ENCODE data around the gene GABRR2.

The GABRR2 gene

DNA sequence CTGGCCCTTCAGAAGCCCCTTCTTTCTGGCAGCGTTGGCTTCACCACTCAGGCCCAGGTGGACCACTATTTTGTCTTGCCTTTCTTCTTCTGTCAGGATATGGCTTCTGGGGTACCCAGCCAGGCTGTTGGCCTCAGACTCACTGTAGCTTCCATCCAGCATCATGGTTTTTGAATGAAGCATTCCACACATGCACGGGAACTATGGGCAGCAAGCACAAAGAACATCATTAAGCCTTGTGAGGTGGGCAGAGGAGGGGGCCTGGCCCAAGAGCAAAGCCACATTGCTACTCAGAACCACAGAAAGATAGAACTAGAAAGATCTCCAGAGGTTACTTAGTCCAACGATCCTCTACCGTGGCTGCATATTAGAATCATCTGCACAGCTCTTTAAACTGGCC, 57.3 kb downstream of the GABRR2 start:
- H3K79me2 ChIP-seq (ENCODE audit: insufficient read depth, low read length) = no peaks in the 10 kb centered on the region
- no peaks in the 10 kb centered on the region for H3K9me2 ChIP-seq (replicated peaks; ENCODE audit: insufficient read depth, low read length)
- H3F3A ChIP-seq (ENCODE audit: insufficient read depth) = no peaks in the 10 kb centered on the region
- H3K9me3 ChIP-seq (ENCODE audit: insufficient read depth, low read length) = no peaks in the 10 kb centered on the region
- H3K27me3 ChIP-seq (ENCODE audit: low read length) = no peaks in the 10 kb centered on the region
- H3K4me2 ChIP-seq (ENCODE audit: low read depth, low read length, poor library complexity, severe bottlenecking) = no peak overlapping the region
- H3K4me3 ChIP-seq (ENCODE audit: insufficient read depth, low read length, poor library complexity, severe bottlenecking) = no peak overlapping the region
- H3K9ac ChIP-seq (ENCODE audit: low read length) = no peak overlapping the region
- H2AFZ ChIP-seq (ENCODE audit: low read depth, low read length, severe bottlenecking) = no peak overlapping the region
- H4K20me1 ChIP-seq (ENCODE audit: low read depth, low read length) = no peaks in the 10 kb centered on the region
- no peak overlapping the region for H3K27ac ChIP-seq (ENCODE audit: low read depth, low read length)
- no peak for TF ChIP-seq EZH2phosphoT487 (conservative IDR thresholded peaks at IDR 0.05; ENCODE audit: low read length)
- TF ChIP-seq, protein P1, sequence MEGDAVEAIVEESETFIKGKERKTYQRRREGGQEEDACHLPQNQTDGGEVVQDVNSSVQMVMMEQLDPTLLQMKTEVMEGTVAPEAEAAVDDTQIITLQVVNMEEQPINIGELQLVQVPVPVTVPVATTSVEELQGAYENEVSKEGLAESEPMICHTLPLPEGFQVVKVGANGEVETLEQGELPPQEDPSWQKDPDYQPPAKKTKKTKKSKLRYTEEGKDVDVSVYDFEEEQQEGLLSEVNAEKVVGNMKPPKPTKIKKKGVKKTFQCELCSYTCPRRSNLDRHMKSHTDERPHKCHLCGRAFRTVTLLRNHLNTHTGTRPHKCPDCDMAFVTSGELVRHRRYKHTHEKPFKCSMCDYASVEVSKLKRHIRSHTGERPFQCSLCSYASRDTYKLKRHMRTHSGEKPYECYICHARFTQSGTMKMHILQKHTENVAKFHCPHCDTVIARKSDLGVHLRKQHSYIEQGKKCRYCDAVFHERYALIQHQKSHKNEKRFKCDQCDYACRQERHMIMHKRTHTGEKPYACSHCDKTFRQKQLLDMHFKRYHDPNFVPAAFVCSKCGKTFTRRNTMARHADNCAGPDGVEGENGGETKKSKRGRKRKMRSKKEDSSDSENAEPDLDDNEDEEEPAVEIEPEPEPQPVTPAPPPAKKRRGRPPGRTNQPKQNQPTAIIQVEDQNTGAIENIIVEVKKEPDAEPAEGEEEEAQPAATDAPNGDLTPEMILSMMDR (IDR thresholded peaks at IDR 0.05; ENCODE audit: insufficient read depth, low read length, poor library complexity, severe bottlenecking) = no peak
- H3K36me3 ChIP-seq (ENCODE audit: low read length) = no peaks in the 10 kb centered on the region

DNA sequence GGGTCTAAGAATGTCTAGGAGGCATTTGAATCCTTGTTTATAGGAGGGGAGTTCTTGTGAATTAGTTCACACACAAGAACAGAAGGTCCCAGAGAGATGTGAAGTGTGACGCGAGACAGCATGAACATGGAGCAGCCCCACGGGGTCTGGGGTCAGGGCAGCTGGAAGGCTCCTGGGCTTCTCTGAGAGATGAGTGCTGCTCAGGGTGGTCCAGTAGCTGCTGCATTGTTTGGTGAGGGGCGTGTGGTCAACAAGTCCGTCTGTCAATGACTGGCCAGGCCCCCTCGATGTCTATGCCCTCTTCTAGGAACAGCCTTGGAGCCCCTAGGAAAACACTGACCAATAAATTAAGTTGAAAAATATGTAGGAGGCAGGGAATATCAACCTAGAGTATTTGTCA, 57.8 kb downstream of the GABRR2 start:
- Histone ChIP-seq H3F3A (ENCODE audit: insufficient read depth) (no peaks in the 10 kb centered on the region), H3K27ac (ENCODE audit: low read depth, low read length) (no peak overlapping the region), H3K27me3 (ENCODE audit: low read length) (no peaks in the 10 kb centered on the region), H3K79me2 (ENCODE audit: insufficient read depth, low read length) (no peaks in the 10 kb centered on the region), H4K20me1 (ENCODE audit: low read depth, low read length) (no peaks in the 10 kb centered on the region), H2AFZ (ENCODE audit: low read depth, low read length, severe bottlenecking) (no peak overlapping the region), H3K9me3 (ENCODE audit: insufficient read depth, low read length) (no peaks in the 10 kb centered on the region), H3K36me3 (ENCODE audit: low read length) (no peaks in the 10 kb centered on the region), H3K4me3 (ENCODE audit: insufficient read depth, low read length, poor library complexity, severe bottlenecking) (no peak overlapping the region), H3K9ac (ENCODE audit: low read length) (no peak overlapping the region), H3K4me2 (ENCODE audit: low read depth, low read length, poor library complexity, severe bottlenecking) (no peak overlapping the region), H3K9me2 (replicated peaks; ENCODE audit: insufficient read depth, low read length) (no peaks in the 10 kb centered on the region)
- TF ChIP-seq, protein P1 (IDR thresholded peaks at IDR 0.05; ENCODE audit: insufficient read depth, low read length, poor library complexity, severe bottlenecking) = no peak
- TF ChIP-seq EZH2phosphoT487 (conservative IDR thresholded peaks at IDR 0.05; ENCODE audit: low read length) = no peak

DNA sequence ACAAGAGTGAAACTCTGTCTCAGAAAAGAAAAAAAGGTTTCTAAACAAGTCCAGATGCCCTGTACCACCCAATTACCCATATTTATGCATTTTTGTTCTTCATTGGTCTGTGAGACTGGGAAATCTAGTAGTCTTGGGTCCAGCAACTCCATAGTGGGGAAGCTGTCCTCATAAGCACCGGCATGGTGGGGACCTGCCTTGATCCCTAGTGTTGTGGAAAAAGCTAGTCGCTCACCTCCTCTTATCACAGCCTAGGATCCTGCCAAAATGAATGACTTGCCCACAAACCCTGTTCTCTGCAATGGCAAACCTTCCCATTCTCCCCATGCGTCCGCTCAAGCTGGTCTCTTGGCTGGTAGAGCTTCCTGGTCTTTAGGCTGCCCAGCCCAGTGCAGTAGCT, 59.7 kb downstream of the GABRR2 start:
- Histone ChIP-seq H3K4me2 (ENCODE audit: low read depth, low read length, poor library complexity, severe bottlenecking) (no peak overlapping the region), H3K27me3 (ENCODE audit: low read length) (no peaks in the 10 kb centered on the region), H3K9me3 (ENCODE audit: insufficient read depth, low read length) (no peaks in the 10 kb centered on the region), H3K9me2 (replicated peaks; ENCODE audit: insufficient read depth, low read length) (no peaks in the 10 kb centered on the region), H3K4me3 (ENCODE audit: insufficient read depth, low read length, poor library complexity, severe bottlenecking) (no peak overlapping the region), H2AFZ (ENCODE audit: low read depth, low read length, severe bottlenecking) (no peak overlapping the region), H3K9ac (ENCODE audit: low read length) (no peak overlapping the region), H3F3A (ENCODE audit: insufficient read depth) (no peaks in the 10 kb centered on the region), H3K79me2 (ENCODE audit: insufficient read depth, low read length) (no peaks in the 10 kb centered on the region), H4K20me1 (ENCODE audit: low read depth, low read length) (no peaks in the 10 kb centered on the region), H3K27ac (ENCODE audit: low read depth, low read length) (no peak overlapping the region), H3K36me3 (ENCODE audit: low read length) (no peaks in the 10 kb centered on the region)
- no peak for TF ChIP-seq EZH2phosphoT487 (conservative IDR thresholded peaks at IDR 0.05; ENCODE audit: low read length)
- TF ChIP-seq, protein P1 (IDR thresholded peaks at IDR 0.05; ENCODE audit: insufficient read depth, low read length, poor library complexity, severe bottlenecking) = no peak
